Epithelial cell of proximal tubule (primary cell): ENCODE data around the gene GFPT1. TPM values are rescaled to one million over a fixed set of nuclear protein-coding genes. Genes with fewer than 3 reads are reported as not detected.
A peak's percentile ranks its signal among the peaks of the same experiment; 100 is the strongest.

Experiments used
- DNase-seq: peaks from one replicate; pipeline ENCODE4 v3.0.0-alpha.2; 2011; ENCODE audit warnings: low read depth
- H3K4me3 ChIP-seq: 2 replicates; pipeline ENCODE4 v1.5.1; 2011; ENCODE audit warnings: low read depth, mild to moderate bottlenecking, low read length
- CTCF ChIP-seq: conservative IDR thresholded peaks from 2 replicates; pipeline ENCODE4 v1.5.1; 2012; ENCODE audit warnings: low read depth, mild to moderate bottlenecking, low read length
- total RNA-seq: library from RNA; depleted of rRNA; stranded (reverse); fragments of >200 nt; gene quantifications from 2 replicates; pipeline ENCODE4 v1.2.3, GENCODE V29; 2015

GFPT1 gene
- total RNA-seq, 1 donor from 2014 or later, result 20.3 TPM

- H3K4me3 ChIP-seq, result no peak overlapping the region
- TF ChIP-seq CTCF, result no peak
- DNase-seq, result no peak
Measured at GRCh38 chr2:69305166-69305565, 81.9 kb downstream of the GFPT1 start.

GRCh38 chr2:69304656-69305055, 82.4 kb downstream of the GFPT1 start:
- no peak for TF ChIP-seq CTCF
- H3K4me3 ChIP-seq, result no peak overlapping the region
- DNase-seq, result no peak

- no peak overlapping the region for H3K4me3 ChIP-seq
- TF ChIP-seq CTCF, result no peak
- DNase-seq, result no peak
Measured at GRCh38 chr2:69300650-69301049, 86.4 kb downstream of the GFPT1 start.

- TF ChIP-seq CTCF, result no peak
- no peak for DNase-seq
- no peak overlapping the region for H3K4me3 ChIP-seq
Measured at GRCh38 chr2:69299772-69300516, 87.1 kb downstream of the GFPT1 start.

- TF ChIP-seq CTCF, result no peak
- H3K4me3 ChIP-seq, result no peak overlapping the region
- DNase-seq, result no peak
Measured at GRCh38 chr2:69298862-69299261, 88.2 kb downstream of the GFPT1 start.

- peak; percentile 21 for TF ChIP-seq CTCF
- H3K4me3 ChIP-seq, result no peak overlapping the region
- DNase-seq, result peak; percentile 69
Measured at GRCh38 chr2:69298261-69298660, 88.8 kb downstream of the GFPT1 start.

GRCh38 chr2:69297216-69297615, 89.8 kb downstream of the GFPT1 start:
- H3K4me3 ChIP-seq, result no peak overlapping the region
- no peak for DNase-seq
- TF ChIP-seq CTCF, result no peak
